ENCODE results near the gene ATXN7L1.

GRCh38 chr7:105907129-105907846, 30.9 kb upstream of the ATXN7L1 start:
- TF ChIP-seq CEBPB (IDR thresholded peaks at IDR 0.05; ENCODE audit: low read depth, low read length) (no peak), MAFK (IDR thresholded peaks at IDR 0.05; ENCODE audit: low read depth, low read length) (no peak), RCOR1 (IDR thresholded peaks at IDR 0.05; ENCODE audit: insufficient replicate concordance, low read length) (no peak), CTCF (conservative IDR thresholded peaks at IDR 0.05; ENCODE audit: low read depth, low read length) (no peak), SMC3 (IDR thresholded peaks at IDR 0.05; ENCODE audit: low read depth, low read length) (no peak), POLR2A (IDR thresholded peaks at IDR 0.05; ENCODE audit: low read depth, low read length) (no peak), ELK1 (IDR thresholded peaks at IDR 0.05; ENCODE audit: borderline replicate concordance, low read depth, low read length) (no peak), RAD21 (IDR thresholded peaks at IDR 0.05; ENCODE audit: low read length) (no peak)

All from IMR-90 (cell line).